ENCODE measurements around the gene LMF2. TPM values are rescaled to one million over a fixed set of nuclear protein-coding genes. Genes with fewer than 3 reads are reported as not detected.
A peak's percentile ranks its signal among the peaks of the same experiment; 100 is the strongest.

Gene LMF2
- polyA plus RNA-seq, 1 experiment, result 111 TPM

- no peak for TF ChIP-seq CTCF (IDR thresholded peaks at IDR 0.05; ENCODE audit: insufficient read depth, low read depth, low read length)
- DNase-seq (ENCODE audit: low read depth), result no peak
These were observed 23.0 kb upstream of the LMF2 start for GRCh38 chr22:50530580-50530876.

GRCh38 chr22:50529897-50530579 is 22.5 kb upstream of the LMF2 start, which contains the start of gene TYMP:
Gene TYMP (minus strand): TSS chr22:50530012. CDS start chr22:50529709, 303 bp downstream.
- no peak for TF ChIP-seq CTCF (IDR thresholded peaks at IDR 0.05; ENCODE audit: insufficient read depth, low read depth, low read length)

More at GRCh38 chr22:50530580-50530876, 23.0 kb upstream of the LMF2 start:
- POLR2A ChIA-PET, result no interaction called here
- Histone ChIP-seq H3K4me3 (ENCODE audit: low read depth, low read length) (peak overlapping the region; percentile 59), H3K27me3 (ENCODE audit: control insufficient read depth, insufficient read depth, low read length) (no peaks in the 10 kb centered on the region), H3K36me3 (ENCODE audit: control insufficient read depth, insufficient read depth, low read length) (no peaks in the 10 kb centered on the region)
- CTCF ChIA-PET, result no interaction called here

GRCh38 chr22:50529416-50529896 is 22.0 kb upstream of the LMF2 start:
- Histone ChIP-seq H3K4me3 (ENCODE audit: low read depth, low read length) (peak overlapping the region; percentile 59), H3K36me3 (ENCODE audit: control insufficient read depth, insufficient read depth, low read length) (no peaks in the 10 kb centered on the region), H3K27me3 (ENCODE audit: control insufficient read depth, insufficient read depth, low read length) (no peaks in the 10 kb centered on the region)
- ChIA-PET POLR2A (interaction anchor here (1.0 kb wide), 1 partner anchor 22 kb away, joined by 4 read pairs; the partner anchor contains the start of genes LMF2 and NCAPH2), CTCF (interaction anchor here (0.6 to 2.0 kb wide), 3 partner anchors 34 to 205 kb away, joined by 3 to 9 read pairs (median 3); partner anchors contain the start of gene SYCE3)
- no peak for TF ChIP-seq CTCF (IDR thresholded peaks at IDR 0.05; ENCODE audit: insufficient read depth, low read depth, low read length)
- DNase-seq (ENCODE audit: low read depth), result no peak

More at GRCh38 chr22:50529897-50530579, 22.5 kb upstream of the LMF2 start, which contains the start of gene TYMP:
- ChIA-PET POLR2A (interaction anchor here (1.0 kb wide), 1 partner anchor 22 kb away, joined by 4 read pairs; the partner anchor contains the start of genes LMF2 and NCAPH2), CTCF (interaction anchor here (0.6 to 2.0 kb wide), 4 partner anchors 33 to 205 kb away, joined by 3 to 9 read pairs (median 3); partner anchors contain the start of gene SYCE3)
- Histone ChIP-seq H3K4me3 (ENCODE audit: low read depth, low read length) (peak within 1 kb of the TSS; percentile 59), H3K27me3 (ENCODE audit: control insufficient read depth, insufficient read depth, low read length) (no peaks in the 10 kb centered on the region), H3K36me3 (ENCODE audit: control insufficient read depth, insufficient read depth, low read length) (no peaks in the 10 kb centered on the region)
- no peak for DNase-seq (ENCODE audit: low read depth)

- H3K36me3 ChIP-seq (ENCODE audit: control insufficient read depth, insufficient read depth, low read length), result peaks cover 2% of the 10 kb centered on the region
- TF ChIP-seq CTCF (IDR thresholded peaks at IDR 0.05; ENCODE audit: insufficient read depth, low read depth, low read length), result no peak
- POLR2A ChIA-PET, result no interaction called here
- CTCF ChIA-PET, result interaction anchor here (0.6 to 2.0 kb wide), 6 partner anchors 14 to 262 kb away, joined by 3 to 9 read pairs (median 3); partner anchors contain the start of gene SYCE3
- DNase-seq (ENCODE audit: low read depth), result no peak
- peak overlapping the region; percentile 59 for H3K4me3 ChIP-seq (ENCODE audit: low read depth, low read length)
- no peaks in the 10 kb centered on the region for H3K27me3 ChIP-seq (ENCODE audit: control insufficient read depth, insufficient read depth, low read length)
These were observed 21.3 kb upstream of the LMF2 start for GRCh38 chr22:50528682-50529415.

Data from BJ (cell line).